HepG2 (cell line): ENCODE data around the gene NELFB. TPM values are rescaled to one million over a fixed set of nuclear protein-coding genes. Genes with fewer than 3 reads are reported as not detected.

Source experiments
- CCDC6 ChIP-seq: sonication (generic); formaldehyde crosslinking; IDR thresholded peaks from 2 replicates; pipeline ENCODE4 v1.8.1; 2022; ENCODE audit warnings: mild to moderate bottlenecking, missing genetic modification reagents, moderate library complexity
- CREB1 ChIP-seq, 2 experiments: fragments of 450-650 bp in 1 of 2; IDR thresholded peaks; 2 replicates each; pipeline ENCODE4 v1.6.1; 2016 to 2017; ENCODE audit warnings: control low read depth in 1 of 2, mild to moderate bottlenecking in 1 of 2, missing compliant biosample characterization in 1 of 2, missing genetic modification characterization in 1 of 2
- CSRNP1 ChIP-seq: sonication (generic); formaldehyde crosslinking; IDR thresholded peaks from 2 replicates; pipeline ENCODE4 v1.8.1; 2023; ENCODE audit warnings: mild to moderate bottlenecking, missing genetic modification reagents
- CTCF ChIP-seq: sonication (generic); formaldehyde crosslinking; IDR thresholded peaks from 2 replicates; pipeline ENCODE4 v1.5.0; 2020; ENCODE audit warnings: mild to moderate bottlenecking, missing genetic modification reagents, moderate library complexity
- FLYWCH1 ChIP-seq: sonication (generic); formaldehyde crosslinking; IDR thresholded peaks from 2 replicates; pipeline ENCODE4 v1.8.1; 2023; ENCODE audit warnings: mild to moderate bottlenecking, missing genetic modification reagents
- GATAD1 ChIP-seq: IDR thresholded peaks from 2 replicates; pipeline ENCODE4 v1.6.1; 2016; ENCODE audit warnings: missing genetic modification reagents, missing compliant biosample characterization
- HDAC1 ChIP-seq: sonication (generic); formaldehyde crosslinking; IDR thresholded peaks from 2 replicates; pipeline ENCODE4 v1.5.1; 2020; ENCODE audit warnings: mild to moderate bottlenecking, missing genetic modification reagents
- HMGXB4 ChIP-seq, 2 experiments: sonication (generic) in 1 of 2; formaldehyde crosslinking in 1 of 2; IDR thresholded peaks; 2 replicates each; pipeline versions ENCODE4 v1.4.0 to v1.6.1; 2018 to 2020; ENCODE audit warnings: missing genetic modification reagents in 2 of 2, borderline replicate concordance in 1 of 2, low read depth in 1 of 2, mild to moderate bottlenecking in 1 of 2, missing biosample characterization in 1 of 2
- IKZF4 ChIP-seq: sonication (generic); formaldehyde crosslinking; IDR thresholded peaks from 2 replicates; pipeline ENCODE4 v1.5.1; 2020; ENCODE audit warnings: borderline replicate concordance, mild to moderate bottlenecking, low read depth, missing genetic modification reagents; ENCODE audit errors: not compliant biosample characterization
- ISL2 ChIP-seq: sonication (generic); formaldehyde crosslinking; IDR thresholded peaks from 2 replicates; pipeline ENCODE4 v1.5.0; 2020; ENCODE audit warnings: missing genetic modification reagents
- MLX ChIP-seq: IDR thresholded peaks from 2 replicates; pipeline ENCODE4 v1.6.1; 2016
- PAWR ChIP-seq: sonication (generic); formaldehyde crosslinking; IDR thresholded peaks from 2 replicates; pipeline ENCODE4 v1.4.0; 2020; ENCODE audit warnings: missing genetic modification reagents, mild to moderate bottlenecking, borderline replicate concordance
- POLR2AphosphoS5 ChIP-seq: IDR thresholded peaks from 2 replicates; pipeline ENCODE4 v1.6.1; 2012; ENCODE audit warnings: low read depth, low read length
- SIX1 ChIP-seq: sonication (generic); formaldehyde crosslinking; IDR thresholded peaks from 2 replicates; pipeline ENCODE4 v1.4.0; 2020; ENCODE audit warnings: missing genetic modification reagents, borderline replicate concordance
- SP140L ChIP-seq: sonication (generic); formaldehyde crosslinking; IDR thresholded peaks from 2 replicates; pipeline ENCODE4 v1.4.0; 2020; ENCODE audit warnings: missing genetic modification reagents, borderline replicate concordance
- TFE3 ChIP-seq: IDR thresholded peaks from 2 replicates; pipeline ENCODE4 v1.6.1; 2016
- WIZ ChIP-seq: sonication (generic); formaldehyde crosslinking; IDR thresholded peaks from 2 replicates; pipeline ENCODE4 v1.5.1; 2020; ENCODE audit warnings: mild to moderate bottlenecking, missing genetic modification reagents
- ZBTB7A ChIP-seq: sonication (generic); formaldehyde crosslinking; IDR thresholded peaks from 2 replicates; pipeline ENCODE4 v1.8.0; 2022; ENCODE audit warnings: mild to moderate bottlenecking, missing genetic modification reagents
- ZFP82 ChIP-seq: sonication (generic); formaldehyde crosslinking; IDR thresholded peaks from 2 replicates; pipeline ENCODE4 v1.5.1; 2020; ENCODE audit warnings: mild to moderate bottlenecking, missing genetic modification reagents, borderline replicate concordance
- ZNF7 ChIP-seq: IDR thresholded peaks from 2 replicates; pipeline ENCODE4 v1.6.1; 2016; ENCODE audit warnings: missing biosample characterization, missing genetic modification reagents
- ZNF709 ChIP-seq: sonication (generic); formaldehyde crosslinking; IDR thresholded peaks from 2 replicates; pipeline ENCODE4 v1.5.0; 2020; ENCODE audit warnings: mild to moderate bottlenecking, missing genetic modification reagents
- ZNF724P ChIP-seq: sonication (generic); formaldehyde crosslinking; IDR thresholded peaks from 2 replicates; pipeline ENCODE4 v1.8.0; 2022; ENCODE audit warnings: missing genetic modification reagents, borderline replicate concordance
- ZNF780A ChIP-seq: sonication (generic); formaldehyde crosslinking; IDR thresholded peaks from 2 replicates; pipeline ENCODE4 v1.8.0; 2022; ENCODE audit warnings: mild to moderate bottlenecking, missing genetic modification reagents, moderate library complexity
- polyA plus RNA-seq, 8 experiments: library from polyadenylated mRNA; depleted of rRNA in 3 of 8; stranded (reverse) in 7 of 8; unstranded in 1 of 8; fragments of >200 nt; fragmentation: Illumina TruSeq in 4 of 8; extraction: Trizol in 4 of 8; gene quantifications; 2 replicates each; pipeline versions ENCODE4 v1.2.1 to v1.2.3, GENCODE V29; 2011 to 2016; ENCODE audit warnings: low read depth in 4 of 8, missing spikeins in 1 of 8, mixed read lengths in 1 of 8; ENCODE audit not compliant: insufficient read depth in 1 of 8
- total RNA-seq, 5 experiments: library from RNA; depleted of rRNA; stranded (reverse); fragments of >200 nt; fragmentation: Illumina TruSeq; extraction: Trizol; gene quantifications; 2 replicates each; pipeline ENCODE4 v1.2.3, GENCODE V29; 2016; ENCODE audit warnings: low read depth in 1 of 5

NELFB gene
- total and polyA plus RNA-seq, 2 of the 13 experiments (the other 11 are each of a cell fraction or from before 2014, with no cell fraction given), result 26.5 to 45.8 TPM

- TF ChIP-seq CREB1 (IDR thresholded peaks at IDR 0.05) (peak; percentile 48; the same call in 1 of the 2 replicates), CREB1 (CRISPR knock-in tag; IDR thresholded peaks at IDR 0.05) (peak; percentile 84), ZNF709 (CRISPR knock-in tag) (no peak), ZNF780A (CRISPR knock-in tag) (no peak), POLR2AphosphoS5 (no peak), FLYWCH1 (CRISPR knock-in tag) (no peak), ZNF724P (CRISPR knock-in tag) (peak; percentile 47; the same call in 1 of the 2 replicates), CTCF (CRISPR knock-in tag) (no peak), ZNF7 (no peak), TFE3 (CRISPR knock-in tag) (peak; percentile 48), HMGXB4 (CRISPR knock-in tag; IDR thresholded peaks at IDR 0.05; ENCODE audit: borderline replicate concordance in 1 of 2, low read depth in 1 of 2) (peak in 1 of 2 experiments; percentile 12; a peak in 1 of 4 replicates), CCDC6 (CRISPR knock-in tag) (no peak), PAWR (no peak), SP140L (CRISPR knock-in tag) (no peak), MLX (CRISPR knock-in tag) (no peak), CSRNP1 (CRISPR knock-in tag) (no peak), ISL2 (CRISPR knock-in tag) (no peak), WIZ (no peak), ZFP82 (CRISPR knock-in tag) (no peak), SIX1 (CRISPR knock-in tag) (no peak), HDAC1 (CRISPR knock-in tag) (0 out of 2 replicates have a peak, but pooled peaks have one; percentile 32), GATAD1 (CRISPR knock-in tag) (no peak), IKZF4 (CRISPR knock-in tag) (no peak), ZBTB7A (CRISPR knock-in tag) (peak; percentile 43; the same call in 1 of the 2 replicates)
These were observed 39.1 kb downstream of the NELFB start (continued) for GRCh38 chr9:137294091-137294680.
